ENCODE data around the gene CNTFR. TPM values are rescaled to one million over a fixed set of nuclear protein-coding genes. Genes with fewer than 3 reads are reported as not detected.

The CNTFR gene
- total and polyA plus RNA-seq, 12 donors = 1.1 to 15.2 (median 3.8) TPM

DNA sequence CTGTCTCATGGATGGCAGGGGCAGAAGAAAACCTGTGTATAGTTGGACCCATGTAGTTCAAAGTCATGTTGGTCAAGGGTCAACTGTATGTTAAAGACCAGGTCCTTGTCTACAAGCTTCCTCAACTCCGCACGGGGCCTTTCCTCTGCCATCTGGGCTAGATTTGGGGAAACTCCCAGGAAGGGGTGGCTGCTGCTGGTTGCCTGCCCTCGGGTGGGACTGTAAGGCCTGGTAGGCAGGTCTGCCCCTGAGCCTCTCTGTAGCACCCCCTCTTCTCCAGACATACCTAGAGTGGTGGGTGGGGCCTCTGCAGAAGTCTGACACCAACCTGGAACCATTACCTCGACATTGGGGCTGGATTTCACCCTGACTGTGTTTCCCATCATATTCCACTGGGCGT is 82.0 kb downstream of the CNTFR start:
- Histone ChIP-seq H3K27me3 (no peaks in the 10 kb centered on the region), H3K27ac (no peak overlapping the region), H3K9me3 (replicated peaks in 1 of 3) (no peaks in the 10 kb centered on the region), H3K4me1 (replicated peaks in 1 of 2) (no peaks in the 10 kb centered on the region), H3K4me3 (no peak overlapping the region), H3K36me3 (replicated peaks in 1 of 2) (no peaks in the 10 kb centered on the region)
- TF ChIP-seq POLR2A (IDR thresholded peaks at IDR 0.05) = no peak
- TF ChIP-seq, protein P1, sequence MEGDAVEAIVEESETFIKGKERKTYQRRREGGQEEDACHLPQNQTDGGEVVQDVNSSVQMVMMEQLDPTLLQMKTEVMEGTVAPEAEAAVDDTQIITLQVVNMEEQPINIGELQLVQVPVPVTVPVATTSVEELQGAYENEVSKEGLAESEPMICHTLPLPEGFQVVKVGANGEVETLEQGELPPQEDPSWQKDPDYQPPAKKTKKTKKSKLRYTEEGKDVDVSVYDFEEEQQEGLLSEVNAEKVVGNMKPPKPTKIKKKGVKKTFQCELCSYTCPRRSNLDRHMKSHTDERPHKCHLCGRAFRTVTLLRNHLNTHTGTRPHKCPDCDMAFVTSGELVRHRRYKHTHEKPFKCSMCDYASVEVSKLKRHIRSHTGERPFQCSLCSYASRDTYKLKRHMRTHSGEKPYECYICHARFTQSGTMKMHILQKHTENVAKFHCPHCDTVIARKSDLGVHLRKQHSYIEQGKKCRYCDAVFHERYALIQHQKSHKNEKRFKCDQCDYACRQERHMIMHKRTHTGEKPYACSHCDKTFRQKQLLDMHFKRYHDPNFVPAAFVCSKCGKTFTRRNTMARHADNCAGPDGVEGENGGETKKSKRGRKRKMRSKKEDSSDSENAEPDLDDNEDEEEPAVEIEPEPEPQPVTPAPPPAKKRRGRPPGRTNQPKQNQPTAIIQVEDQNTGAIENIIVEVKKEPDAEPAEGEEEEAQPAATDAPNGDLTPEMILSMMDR (IDR thresholded peaks at IDR 0.05) = no peak
- intact Hi-C loops (cut with DNase I) = no loop called here
- peak in 1 of 7 donors; percentile 18 for DNase-seq
- WGBS, 4 donors = 86 to 90% (median 88%) methylated on average over 4 to 5 of the region's 5 CpGs

DNA sequence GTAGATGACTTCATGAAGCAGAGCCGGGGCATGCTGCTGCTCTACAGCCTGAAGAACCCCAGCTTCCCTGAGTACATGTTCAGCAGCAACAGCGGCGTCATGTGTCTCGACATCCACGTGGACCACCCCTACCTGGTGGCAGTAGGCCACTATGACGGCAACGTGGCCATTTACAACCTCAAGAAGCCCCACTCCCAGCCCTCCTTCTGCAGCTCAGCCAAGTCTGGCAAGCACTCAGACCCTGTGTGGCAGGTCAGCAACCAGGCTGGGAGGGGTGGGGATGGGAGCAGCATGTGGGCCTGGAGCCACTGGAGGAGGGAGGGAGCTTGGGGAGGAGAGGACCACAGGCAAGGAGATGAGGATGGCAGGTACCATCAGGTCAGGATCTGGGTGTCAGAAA is 82.9 kb downstream of the CNTFR start:
- WGBS, 4 donors = 91 to 100% (median 94%) methylated on average over 4 to 7 of the region's 7 CpGs

DNA sequence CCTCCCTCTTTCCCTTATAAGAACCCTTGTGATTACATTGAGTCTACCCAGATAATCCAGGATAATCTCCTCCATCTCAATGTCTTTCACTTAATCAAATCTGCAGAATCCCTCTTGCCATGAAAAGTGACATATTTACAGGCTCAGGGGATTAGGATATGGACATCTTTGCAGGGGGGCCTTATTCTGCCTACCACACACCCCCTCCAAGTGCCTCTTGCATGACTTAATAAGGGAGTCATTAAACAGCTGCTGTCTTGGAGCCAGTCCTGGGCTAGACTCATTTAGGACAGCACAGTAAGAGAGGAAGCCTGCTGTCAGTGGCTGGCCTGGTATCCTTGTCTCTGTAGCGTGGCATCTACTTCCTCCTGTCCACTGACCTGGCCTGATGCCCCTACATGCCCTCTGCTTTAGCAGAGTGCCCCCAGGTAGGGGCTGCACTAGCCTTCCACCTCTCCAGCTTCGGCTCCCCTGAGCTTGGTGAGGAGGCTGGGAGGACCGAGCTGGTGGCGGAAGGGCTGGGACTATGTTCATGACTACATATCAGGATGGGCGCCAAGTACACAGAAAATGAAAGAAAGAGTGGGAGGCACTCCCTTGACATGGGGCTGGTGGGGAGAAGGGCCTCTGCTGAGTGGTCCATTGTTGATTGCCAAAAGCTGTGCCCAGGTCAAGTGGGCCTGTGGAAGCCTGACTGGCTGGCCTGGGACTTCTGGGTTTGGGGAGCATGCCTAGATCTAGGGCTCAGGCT is 84.0 kb downstream of the CNTFR start:
- H3K9me3 ChIP-seq (replicated peaks in 1 of 3) = no peaks in the 10 kb centered on the region
- DNase-seq = peak in 1 of 7 donors; percentile 21
- intact Hi-C loops (cut with DNase I) = no loop called here
- no peaks in the 10 kb centered on the region for H3K27me3 ChIP-seq
- TF ChIP-seq, protein P1 (IDR thresholded peaks at IDR 0.05) = no peak
- no peak for TF ChIP-seq POLR2A (IDR thresholded peaks at IDR 0.05)
- H3K36me3 ChIP-seq (replicated peaks in 1 of 2) = no peaks in the 10 kb centered on the region
- no peaks in the 10 kb centered on the region for H3K4me1 ChIP-seq (replicated peaks in 1 of 2)
- no peak overlapping the region for H3K27ac ChIP-seq
- H3K4me3 ChIP-seq = no peak overlapping the region
- 85 to 93% (median 90%) methylated on average over 3 to 5 of the region's 5 CpGs for WGBS, 4 donors

More for the DNA sequence above, 82.9 kb downstream of the CNTFR start:
- Histone ChIP-seq H3K4me1 (replicated peaks in 1 of 2) (no peaks in the 10 kb centered on the region), H3K9me3 (replicated peaks in 1 of 3) (no peaks in the 10 kb centered on the region), H3K27ac (no peak overlapping the region), H3K27me3 (no peaks in the 10 kb centered on the region), H3K36me3 (replicated peaks in 1 of 2) (no peaks in the 10 kb centered on the region), H3K4me3 (no peak overlapping the region)
- no peak for TF ChIP-seq POLR2A (IDR thresholded peaks at IDR 0.05)
- TF ChIP-seq, protein P1 (IDR thresholded peaks at IDR 0.05) = no peak
- peak in 1 of 7 donors; percentile 35 for DNase-seq
- intact Hi-C loops (cut with DNase I) = no loop called here

DNA sequence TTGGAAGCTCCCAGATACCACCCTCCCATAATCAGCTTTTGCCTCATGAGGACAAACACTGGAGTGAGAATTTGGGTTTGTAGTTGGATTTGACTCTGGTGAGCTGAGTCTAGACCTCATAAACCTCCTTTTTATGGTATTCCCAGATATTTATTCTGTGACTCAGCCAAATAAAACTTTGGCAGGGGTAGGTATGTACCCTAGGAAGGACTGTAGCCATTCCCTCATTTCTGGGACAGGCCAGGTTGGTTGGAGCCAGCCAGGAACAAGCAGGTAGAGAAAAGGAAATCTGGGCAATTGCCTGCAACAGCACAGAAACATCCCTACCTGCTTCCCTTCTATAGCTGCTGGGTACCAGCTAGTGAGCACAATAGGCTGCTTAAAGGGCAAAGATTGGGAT is 86.1 kb downstream of the CNTFR start:
- Histone ChIP-seq H3K36me3 (replicated peaks in 1 of 2) (no peaks in the 10 kb centered on the region), H3K9me3 (replicated peaks in 1 of 3) (no peaks in the 10 kb centered on the region), H3K27me3 (no peaks in the 10 kb centered on the region), H3K4me3 (no peak overlapping the region), H3K4me1 (replicated peaks in 1 of 2) (no peaks in the 10 kb centered on the region), H3K27ac (no peak overlapping the region)
- intact Hi-C loops (cut with DNase I) = loop anchor here (5.0 kb wide), 2 partner anchors 66 to 101 kb away; no protein-coding TSS in a partner anchor
- TF ChIP-seq POLR2A (IDR thresholded peaks at IDR 0.05) = no peak
- TF ChIP-seq, protein P1 (IDR thresholded peaks at IDR 0.05) = no peak
- DNase-seq = no peak
